H9 (cell line): ENCODE measurements around the gene BCL11B. TPM values are rescaled to one million over a fixed set of nuclear protein-coding genes. Genes with fewer than 3 reads are reported as not detected.

ENCODE experiments used
- DNase-seq: peaks from one replicate; pipeline ENCODE4 v3.0.0-alpha.2; 2017
- H2AFZ ChIP-seq: one replicate; pipeline ENCODE4 v1.6.1; 2013; ENCODE audit warnings: mild to moderate bottlenecking, low read length, control low read depth, moderate library complexity
- H2AK5ac ChIP-seq: 2 replicates; pipeline ENCODE4 v1.6.1; 2013; ENCODE audit warnings: low read length, control low read depth, mixed read lengths; ENCODE audit not compliant: insufficient read length
- H2BK120ac ChIP-seq: one replicate; pipeline ENCODE4 v1.6.1; 2013; ENCODE audit warnings: low read depth, mild to moderate bottlenecking, low read length, control low read depth, inconsistent platforms; ENCODE audit not compliant: poor library complexity, severe bottlenecking
- H2BK12ac ChIP-seq: 2 replicates; pipeline ENCODE4 v1.6.1; 2013; ENCODE audit warnings: low read length, control low read depth, mixed read lengths, low read depth; ENCODE audit not compliant: insufficient read length
- H2BK15ac ChIP-seq: 2 replicates; pipeline ENCODE4 v1.6.1; 2013; ENCODE audit warnings: low read depth, low read length, control low read depth
- H2BK20ac ChIP-seq: one replicate; pipeline ENCODE4 v1.6.1; 2013; ENCODE audit warnings: low read depth, mild to moderate bottlenecking, low read length, control low read depth, inconsistent platforms; ENCODE audit not compliant: poor library complexity, severe bottlenecking
- H2BK5ac ChIP-seq: 2 replicates; pipeline ENCODE4 v1.6.1; 2013; ENCODE audit warnings: low read length, control low read depth, mixed read lengths; ENCODE audit not compliant: insufficient read length
- H3K14ac ChIP-seq: 2 replicates; pipeline ENCODE4 v1.6.1; 2013; ENCODE audit warnings: low read length, control low read depth; ENCODE audit not compliant: insufficient read depth
- H3K18ac ChIP-seq: 2 replicates; pipeline ENCODE4 v1.6.1; 2013; ENCODE audit warnings: low read depth, mild to moderate bottlenecking, mixed read lengths, low read length, control low read depth; ENCODE audit not compliant: insufficient read length
- H3K23ac ChIP-seq: 2 replicates; pipeline ENCODE4 v1.6.1; 2013; ENCODE audit warnings: low read length, control low read depth, mixed read lengths, low read depth; ENCODE audit not compliant: insufficient read length
- H3K23me2 ChIP-seq: 2 replicates; pipeline ENCODE4 v1.6.1; 2013; ENCODE audit warnings: low read depth, mild to moderate bottlenecking, mixed read lengths, low read length, control low read depth; ENCODE audit not compliant: insufficient read length, poor library complexity, severe bottlenecking
- H3K27ac ChIP-seq: 2 replicates; pipeline ENCODE4 v1.5.1; 2013; ENCODE audit warnings: low read length, control low read depth, mixed read lengths, low read depth; ENCODE audit not compliant: insufficient read length
- H3K27me3 ChIP-seq: 2 replicates; pipeline ENCODE4 v1.6.1; 2013; ENCODE audit warnings: low read length, control low read depth, inconsistent platforms; ENCODE audit not compliant: insufficient read depth
- H3K4ac ChIP-seq: 2 replicates; pipeline ENCODE4 v1.6.1; 2013; ENCODE audit warnings: low read depth, mild to moderate bottlenecking, control low read depth, inconsistent platforms, low read length, moderate library complexity
- H3K4me1 ChIP-seq: 2 replicates; pipeline ENCODE4 v1.6.1; 2013; ENCODE audit warnings: low read length, control low read depth, inconsistent platforms; ENCODE audit not compliant: insufficient read depth
- H3K4me2 ChIP-seq: 2 replicates; pipeline ENCODE4 v1.6.1; 2013; ENCODE audit warnings: low read length, control low read depth, mixed read lengths; ENCODE audit not compliant: insufficient read length, insufficient read depth
- H3K56ac ChIP-seq: 2 replicates; pipeline ENCODE4 v1.6.1; 2013; ENCODE audit warnings: low read depth, mild to moderate bottlenecking, mixed read lengths, low read length, control low read depth; ENCODE audit not compliant: insufficient read length
- H3K79me1 ChIP-seq: 2 replicates; pipeline ENCODE4 v1.6.1; 2013; ENCODE audit warnings: low read depth, mild to moderate bottlenecking, moderate library complexity, low read length, control low read depth, inconsistent platforms; ENCODE audit not compliant: insufficient read depth, poor library complexity, severe bottlenecking
- H3K79me2 ChIP-seq: 2 replicates; pipeline ENCODE4 v1.6.1; 2013; ENCODE audit warnings: low read length, control low read depth, inconsistent platforms; ENCODE audit not compliant: insufficient read depth
- H3K9ac ChIP-seq: 2 replicates; pipeline ENCODE4 v1.6.1; 2013; ENCODE audit warnings: low read length, control low read depth, mixed read lengths; ENCODE audit not compliant: insufficient read length; ENCODE audit errors: extremely low read depth
- H3K9me3 ChIP-seq: one replicate; pipeline ENCODE4 v1.6.1; 2013; ENCODE audit warnings: low read depth, low read length, inconsistent platforms; ENCODE audit not compliant: control insufficient read depth
- H3T11ph ChIP-seq: one replicate; pipeline ENCODE4 v1.6.1; 2013; ENCODE audit warnings: mild to moderate bottlenecking, low read length, control low read depth, inconsistent platforms
- H4K20me1 ChIP-seq: one replicate; pipeline ENCODE4 v1.6.1; 2013; ENCODE audit not compliant: control insufficient read depth, insufficient read length, insufficient read depth
- H4K5ac ChIP-seq: 2 replicates; pipeline ENCODE4 v1.6.1; 2013; ENCODE audit warnings: low read depth, mild to moderate bottlenecking, mixed read lengths, low read length, control low read depth; ENCODE audit not compliant: insufficient read length
- H4K8ac ChIP-seq: replicated peaks from 2 replicates; pipeline ENCODE4 v1.6.1; 2013; ENCODE audit warnings: low read length, control low read depth, mixed read lengths, low read depth; ENCODE audit not compliant: insufficient read length
- H4K91ac ChIP-seq: 2 replicates; pipeline ENCODE4 v1.6.1; 2013; ENCODE audit warnings: low read depth, mild to moderate bottlenecking, moderate library complexity, mixed read lengths, low read length, control low read depth; ENCODE audit not compliant: insufficient read length
- H3K27ac Mint-ChIP-seq, 3 experiments: 2 replicates in 2 of 3; 3 replicates in 1 of 3; pipeline ENCODE4 v1.8.0; 2020 to 2021; ENCODE audit warnings: mixed read lengths in 3 of 3, mild to moderate bottlenecking in 1 of 3, moderate library complexity in 1 of 3
- H3K27me3 Mint-ChIP-seq: 2 replicates; pipeline ENCODE4 v1.8.0; 2021; ENCODE audit warnings: low read depth, mild to moderate bottlenecking, moderate library complexity, mixed read lengths
- H3K36me3 Mint-ChIP-seq, 3 experiments: 2 replicates in 2 of 3; 3 replicates in 1 of 3; pipeline ENCODE4 v1.8.0; 2020 to 2021; ENCODE audit warnings: low read depth in 3 of 3, mixed read lengths in 3 of 3; ENCODE audit not compliant: insufficient read depth in 1 of 3
- H3K4me1 Mint-ChIP-seq, 2 experiments: 2 replicates each; pipeline ENCODE4 v1.8.0; 2020; ENCODE audit warnings: mixed read lengths in 2 of 2
- H3K4me3 Mint-ChIP-seq, 2 experiments: 2 replicates in 1 of 2; 3 replicates in 1 of 2; pipeline ENCODE4 v1.8.0; 2020 to 2021; ENCODE audit warnings: mild to moderate bottlenecking in 2 of 2, mixed read lengths in 2 of 2, moderate library complexity in 1 of 2
- H3K9me3 Mint-ChIP-seq, 2 experiments: 2 replicates in 1 of 2; 3 replicates in 1 of 2; pipeline ENCODE4 v1.8.0; 2020; ENCODE audit warnings: mild to moderate bottlenecking in 2 of 2, mixed read lengths in 2 of 2, moderate library complexity in 1 of 2
- CTCF ChIP-seq: fragments of 200-600 bp; sonication (generic); conservative IDR thresholded peaks from 3 replicates; pipeline ENCODE4 v1.8.0; 2021; ENCODE audit warnings: antibody characterized with exemption, mild to moderate bottlenecking
- WGBS: extraction: QIAGEN DNeasy Blood & Tissue Kit; methylation state at CpG from one replicate; pipeline ENCODE4 v1.1.7; 2013; ENCODE audit warnings: missing lambda C conversion rate, low lambda C conversion rate, mixed read lengths; ENCODE audit not compliant: insufficient read length; ENCODE audit errors: extremely low coverage; 5-methylcytosine and 5-hydroxymethylcytosine counted together
- total RNA-seq: library from RNA; stranded (reverse); gene quantifications from 2 replicates; pipeline ENCODE4 v1.2.1, GENCODE V29; 2021

Gene BCL11B
- total RNA-seq, 1 experiment from 2014 or later, result 4.9 TPM

GRCh38 chr14:99250636-99251208 lies 21.3 kb downstream of the BCL11B start:
- no peak overlapping the region for H4K5ac ChIP-seq
- no peak overlapping the region for H4K91ac ChIP-seq
- no peaks in the 10 kb centered on the region for H3K9me3 ChIP-seq
- H3K18ac ChIP-seq, result no peak overlapping the region
- no peak overlapping the region for H3K4me3 Mint-ChIP-seq
- no peak overlapping the region for H2BK15ac ChIP-seq
- no peaks in the 10 kb centered on the region for H3K79me1 ChIP-seq
- no peak overlapping the region for H3K27ac ChIP-seq
- H4K20me1 ChIP-seq, result peaks cover 2% of the 10 kb centered on the region
- H2AFZ ChIP-seq, result no peak overlapping the region
- no peak for TF ChIP-seq CTCF
- DNase-seq, result no peak
- H3K4me1 Mint-ChIP-seq, result peaks cover 37 to 43% of the 10 kb centered on the region in 2 experiments
- H3K27ac Mint-ChIP-seq, result no peak overlapping the region
- no peak overlapping the region for H3K9ac ChIP-seq
- H3K23ac ChIP-seq, result no peak overlapping the region
- H2BK5ac ChIP-seq, result no peak overlapping the region
- H3K9me3 Mint-ChIP-seq, result no peaks in the 10 kb centered on the region; a peak in 1 of 5 replicates
- H3K56ac ChIP-seq, result no peak overlapping the region
- H3K23me2 ChIP-seq, result peaks cover 14% of the 10 kb centered on the region
- no peak overlapping the region for H3K14ac ChIP-seq
- H2BK12ac ChIP-seq, result no peak overlapping the region
- no peak overlapping the region for H3K4me2 ChIP-seq
- peaks cover 2% of the 10 kb centered on the region for H3K27me3 Mint-ChIP-seq
- H3K79me2 ChIP-seq, result peaks cover 3% of the 10 kb centered on the region; the same call in 1 of the 2 replicates
- WGBS, result no CpG with 5 or more reads among the region's 5 CpGs
- H3K27me3 ChIP-seq, result no peaks in the 10 kb centered on the region
- H2AK5ac ChIP-seq, result no peak overlapping the region
- no peak overlapping the region for H3T11ph ChIP-seq
- H3K4ac ChIP-seq, result no peak overlapping the region
- H3K4me1 ChIP-seq, result peaks cover 19% of the 10 kb centered on the region
- H4K8ac ChIP-seq, result no peak overlapping the region
- peaks cover 0 to 2% (median 0%) of the 10 kb centered on the region in 3 experiments; a peak in 1 of 7 replicates for H3K36me3 Mint-ChIP-seq
- no peak overlapping the region for H2BK120ac ChIP-seq
- H2BK20ac ChIP-seq, result no peak overlapping the region
